PC-3 (cell line): Measurements from ENCODE around the gene TOP2B.

ENCODE experiments used
- CTCF ChIP-seq: fragments of 300-600 bp; sonication (generic); conservative IDR thresholded peaks from 2 replicates; pipeline ENCODE4 v1.5.1; 2017; ENCODE audit warnings: antibody characterized with exemption, low read depth, mild to moderate bottlenecking, low read length
- EZH2 ChIP-seq: fragments of 300-600 bp; sonication (generic); IDR thresholded peaks from one replicate; pipeline ENCODE4 v1.6.1; 2017; ENCODE audit warnings: antibody characterized with exemption, mild to moderate bottlenecking, low read length; ENCODE audit not compliant: unreplicated experiment
- EZH2phosphoT487 ChIP-seq: fragments of 300-600 bp; sonication (generic); IDR thresholded peaks from 2 replicates; pipeline ENCODE4 v1.6.1; 2018; ENCODE audit warnings: mild to moderate bottlenecking, antibody characterized with exemption, low read length, borderline replicate concordance

- TF ChIP-seq CTCF: no peak
- TF ChIP-seq EZH2: no peak
- TF ChIP-seq EZH2phosphoT487: no peak
Measured at GRCh38 chr3:25558796-25559195, 105.9 kb downstream of the TOP2B start.
